Measurements from ENCODE around the gene TTC27. TPM values are rescaled to one million over a fixed set of nuclear protein-coding genes. Genes with fewer than 3 reads are reported as not detected.

The TTC27 gene
- total and polyA plus RNA-seq, 9 donors: 9.9 to 21.2 (median 15.3) TPM

DNA sequence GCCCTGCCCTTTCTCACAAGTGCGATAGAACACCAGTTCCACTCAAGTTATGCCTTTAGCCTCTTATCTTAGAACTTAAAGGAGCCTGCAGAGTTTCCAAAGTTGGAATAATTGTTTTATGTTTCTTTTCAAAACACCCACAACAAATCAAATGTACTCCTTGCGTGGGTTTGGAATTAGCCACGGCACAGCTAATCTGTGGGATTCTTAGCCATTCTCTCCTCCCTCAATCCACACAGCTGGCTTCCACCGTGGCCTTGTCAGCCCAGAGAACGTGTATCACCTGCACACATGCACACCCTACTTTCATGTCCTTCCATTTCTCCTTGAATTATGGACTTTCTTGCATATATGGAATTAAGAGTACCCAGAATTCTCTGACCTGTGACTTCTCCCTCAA lies 183.8 kb downstream of the TTC27 start:
- WGBS, 3 donors: 10 to 16% (median 12%) methylated on average over 5 of the region's 5 CpGs
- DNase-seq: no peak
- Histone ChIP-seq H3K27ac (no peak overlapping the region), H3K9me3 (no peaks in the 10 kb centered on the region), H3K27me3 (no peaks in the 10 kb centered on the region), H3K4me1 (ENCODE audit: insufficient read depth) (no peaks in the 10 kb centered on the region), H3K36me3 (no peaks in the 10 kb centered on the region), H3K4me3 (no peak overlapping the region)
- intact Hi-C loops (cut with DNase I): no loop called here
- TF ChIP-seq POLR2A (IDR thresholded peaks at IDR 0.05): no peak
- no peak for TF ChIP-seq EP300 (IDR thresholded peaks at IDR 0.05)

DNA sequence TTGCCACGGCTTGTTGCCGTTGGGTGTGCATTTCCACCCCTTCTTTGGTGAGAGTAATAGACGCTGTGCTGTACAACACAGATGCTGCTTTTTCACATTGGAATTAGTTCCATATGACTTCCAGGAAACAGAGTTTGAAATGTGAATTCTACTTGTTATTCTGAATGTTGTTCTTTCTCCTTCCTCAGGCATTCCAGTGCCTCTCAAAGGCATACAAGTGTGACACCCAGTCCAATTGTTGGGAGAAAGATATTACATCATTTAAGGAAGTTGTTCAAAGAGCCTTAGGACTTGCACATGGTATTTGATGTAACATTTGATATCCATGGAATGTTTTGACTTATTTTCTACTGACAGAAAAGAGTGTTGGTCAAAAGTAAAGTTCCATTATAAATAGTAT lies 184.5 kb downstream of the TTC27 start:
- no peak for TF ChIP-seq EP300 (IDR thresholded peaks at IDR 0.05)
- TF ChIP-seq, protein P1, sequence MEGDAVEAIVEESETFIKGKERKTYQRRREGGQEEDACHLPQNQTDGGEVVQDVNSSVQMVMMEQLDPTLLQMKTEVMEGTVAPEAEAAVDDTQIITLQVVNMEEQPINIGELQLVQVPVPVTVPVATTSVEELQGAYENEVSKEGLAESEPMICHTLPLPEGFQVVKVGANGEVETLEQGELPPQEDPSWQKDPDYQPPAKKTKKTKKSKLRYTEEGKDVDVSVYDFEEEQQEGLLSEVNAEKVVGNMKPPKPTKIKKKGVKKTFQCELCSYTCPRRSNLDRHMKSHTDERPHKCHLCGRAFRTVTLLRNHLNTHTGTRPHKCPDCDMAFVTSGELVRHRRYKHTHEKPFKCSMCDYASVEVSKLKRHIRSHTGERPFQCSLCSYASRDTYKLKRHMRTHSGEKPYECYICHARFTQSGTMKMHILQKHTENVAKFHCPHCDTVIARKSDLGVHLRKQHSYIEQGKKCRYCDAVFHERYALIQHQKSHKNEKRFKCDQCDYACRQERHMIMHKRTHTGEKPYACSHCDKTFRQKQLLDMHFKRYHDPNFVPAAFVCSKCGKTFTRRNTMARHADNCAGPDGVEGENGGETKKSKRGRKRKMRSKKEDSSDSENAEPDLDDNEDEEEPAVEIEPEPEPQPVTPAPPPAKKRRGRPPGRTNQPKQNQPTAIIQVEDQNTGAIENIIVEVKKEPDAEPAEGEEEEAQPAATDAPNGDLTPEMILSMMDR (IDR thresholded peaks at IDR 0.05): no peak
- no peak for TF ChIP-seq POLR2A (IDR thresholded peaks at IDR 0.05)
- Histone ChIP-seq H3K27ac (no peak overlapping the region), H3K27me3 (no peaks in the 10 kb centered on the region), H3K36me3 (no peaks in the 10 kb centered on the region), H3K4me1 (ENCODE audit: insufficient read depth) (no peaks in the 10 kb centered on the region), H3K4me3 (no peak overlapping the region), H3K9me3 (no peaks in the 10 kb centered on the region)
- WGBS, 3 donors: 62 to 71% (median 68%) methylated on average over 3 of the region's 3 CpGs
- DNase-seq: no peak
- intact Hi-C loops (cut with DNase I): no loop called here

DNA sequence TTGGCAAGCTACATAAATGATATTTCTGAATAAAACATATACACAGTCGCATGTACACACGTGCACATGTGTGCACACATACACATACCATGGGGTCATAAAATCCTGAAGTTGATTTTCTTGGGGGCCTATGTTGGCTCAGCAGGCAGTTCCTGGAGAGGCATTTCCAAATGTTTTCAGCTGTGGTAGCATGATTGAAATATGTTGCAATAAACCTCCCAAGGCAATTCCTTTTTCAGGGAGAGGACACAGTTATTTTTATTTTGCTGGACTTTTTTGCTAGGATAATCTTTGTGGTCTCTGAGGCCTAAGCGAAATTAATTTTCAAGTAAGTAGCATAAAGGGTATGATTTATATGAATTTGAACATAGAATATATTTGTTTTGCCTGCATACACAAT lies 192.2 kb downstream of the TTC27 start:
- H3K9me3 ChIP-seq: no peaks in the 10 kb centered on the region
- DNase-seq: no peak
- peaks cover 2% of the 10 kb centered on the region for H3K4me1 ChIP-seq (ENCODE audit: insufficient read depth)
- H3K4me3 ChIP-seq: no peak overlapping the region
- no peaks in the 10 kb centered on the region for H3K27me3 ChIP-seq
- no peak overlapping the region for H3K27ac ChIP-seq
- no peak for TF ChIP-seq EP300 (IDR thresholded peaks at IDR 0.05)
- no peak for TF ChIP-seq POLR2A (IDR thresholded peaks at IDR 0.05)
- TF ChIP-seq, protein P1 (IDR thresholded peaks at IDR 0.05): no peak
- WGBS, 3 donors: 92 to 93% (median 93%) methylated on average over 3 of the region's 3 CpGs
- H3K36me3 ChIP-seq: no peaks in the 10 kb centered on the region
- intact Hi-C loops (cut with DNase I): no loop called here

DNA sequence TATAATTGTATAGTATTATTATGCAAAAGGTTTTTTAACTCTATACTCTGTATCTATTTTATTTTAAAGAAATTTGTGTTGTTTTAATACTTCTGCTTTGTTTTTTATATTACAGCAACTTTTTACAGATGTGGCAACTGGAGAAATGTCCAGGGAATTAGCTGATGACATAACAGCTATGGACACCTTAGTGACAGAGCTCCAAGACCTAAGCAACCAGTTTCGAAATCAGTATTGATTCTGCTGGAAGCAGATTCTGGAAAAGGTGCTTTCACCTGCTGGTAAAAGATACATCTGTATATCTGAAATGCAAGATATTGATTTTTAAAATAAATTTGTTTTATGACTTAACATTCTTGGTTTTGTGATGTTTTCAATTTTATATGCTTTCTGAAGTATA lies 192.9 kb downstream of the TTC27 start:
- H3K4me1 ChIP-seq (ENCODE audit: insufficient read depth): peaks cover 2% of the 10 kb centered on the region
- DNase-seq: no peak
- intact Hi-C loops (cut with DNase I): no loop called here
- TF ChIP-seq POLR2A (IDR thresholded peaks at IDR 0.05) (no peak), EP300 (IDR thresholded peaks at IDR 0.05) (no peak)
- TF ChIP-seq, protein P1 (IDR thresholded peaks at IDR 0.05): no peak
- 96 to 98% (median 97%) methylated on average over 1 of the region's 1 CpG for WGBS, 3 donors
- no peaks in the 10 kb centered on the region for H3K9me3 ChIP-seq
- H3K27me3 ChIP-seq: no peaks in the 10 kb centered on the region
- no peak overlapping the region for H3K4me3 ChIP-seq
- no peak overlapping the region for H3K27ac ChIP-seq
- no peaks in the 10 kb centered on the region for H3K36me3 ChIP-seq

DNA sequence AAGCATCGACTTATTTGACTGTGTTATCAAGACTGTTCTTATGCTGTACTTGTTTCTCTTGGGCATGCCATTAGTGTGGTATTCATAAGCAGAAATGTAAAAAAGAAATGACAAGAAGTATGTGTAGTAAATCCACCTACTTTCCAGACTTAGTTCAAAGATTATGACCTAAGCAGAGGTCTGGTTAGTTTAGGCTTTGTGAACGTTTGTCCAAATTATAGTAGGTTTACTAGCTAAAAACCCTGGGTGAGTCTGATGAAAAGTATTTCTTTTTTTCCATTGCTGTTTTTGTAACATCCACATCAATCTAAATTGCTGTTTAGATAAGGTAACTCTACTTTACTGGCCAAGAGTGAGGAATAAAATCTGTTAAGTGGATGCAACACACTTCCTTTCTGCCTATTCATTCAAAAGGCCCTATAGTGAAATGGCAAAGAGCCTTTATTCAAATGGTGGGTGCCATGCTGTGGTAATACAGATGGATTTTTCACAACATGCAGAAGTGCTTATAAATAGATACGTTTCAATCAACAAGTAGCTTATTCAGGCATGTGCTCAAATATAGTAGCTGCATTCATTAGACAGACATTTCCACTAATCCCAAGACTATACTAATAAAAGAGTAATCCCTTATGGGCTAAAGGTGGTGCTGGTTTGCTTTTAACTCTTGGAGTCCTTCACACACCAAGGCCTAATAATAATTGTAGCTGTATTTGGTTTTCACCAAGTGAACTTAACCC lies 196.4 kb downstream of the TTC27 start:
- TF ChIP-seq, protein P1 (IDR thresholded peaks at IDR 0.05): no peak
- TF ChIP-seq EP300 (IDR thresholded peaks at IDR 0.05) (no peak), POLR2A (IDR thresholded peaks at IDR 0.05) (no peak)
- WGBS, 3 donors: 79 to 83% (median 81%) methylated on average over 3 of the region's 3 CpGs
- no peaks in the 10 kb centered on the region for H3K36me3 ChIP-seq
- peaks cover 2% of the 10 kb centered on the region for H3K4me1 ChIP-seq (ENCODE audit: insufficient read depth)
- no peak overlapping the region for H3K4me3 ChIP-seq
- no peak overlapping the region for H3K27ac ChIP-seq
- no peaks in the 10 kb centered on the region for H3K9me3 ChIP-seq
- no peak for DNase-seq
- intact Hi-C loops (cut with DNase I): no loop called here
- H3K27me3 ChIP-seq: no peaks in the 10 kb centered on the region

Data from ovary (tissue), 9 donors.